Central memory CD8-positive, alpha-beta T cell (primary cell): Measurements from ENCODE around the gene KIAA1191.

Source experiments
- ATAC-seq: fragments of 150-1000 bp; cut with Tn5 transposase; replicated peaks from 2 replicates; pipeline ENCODE4 v1.10.0; 2022; ENCODE audit warnings: mild to moderate bottlenecking, moderate FRiP score, moderate number of reproducible peaks; ENCODE audit not compliant: poor library complexity, severe bottlenecking; ENCODE audit errors: extremely low read depth
- DNase-seq, 2 donors: peaks; one replicate each; pipeline ENCODE4 v3.0.0; 2021; ENCODE audit warnings: low spot score in 2 of 2
- H3K27ac Mint-ChIP-seq: one replicate; pipeline ENCODE4 v1.8.0; 2022; ENCODE audit warnings: low read depth, mild to moderate bottlenecking, moderate library complexity, mixed read lengths
- H3K27me3 Mint-ChIP-seq: one replicate; pipeline ENCODE4 v1.8.0; 2022; ENCODE audit warnings: mixed read lengths
- H3K36me3 Mint-ChIP-seq: one replicate; pipeline ENCODE4 v1.8.0; 2022; ENCODE audit warnings: mild to moderate bottlenecking, moderate library complexity, mixed read lengths; ENCODE audit not compliant: insufficient read depth
- H3K4me1 Mint-ChIP-seq: one replicate; pipeline ENCODE4 v1.8.0; 2022; ENCODE audit warnings: mixed read lengths
- H3K4me3 Mint-ChIP-seq: one replicate; pipeline ENCODE4 v1.8.0; 2022; ENCODE audit warnings: mild to moderate bottlenecking, moderate library complexity, mixed read lengths
- H3K9me3 Mint-ChIP-seq: one replicate; pipeline ENCODE4 v1.8.0; 2022; ENCODE audit warnings: mixed read lengths

Gene KIAA1191

DNA sequence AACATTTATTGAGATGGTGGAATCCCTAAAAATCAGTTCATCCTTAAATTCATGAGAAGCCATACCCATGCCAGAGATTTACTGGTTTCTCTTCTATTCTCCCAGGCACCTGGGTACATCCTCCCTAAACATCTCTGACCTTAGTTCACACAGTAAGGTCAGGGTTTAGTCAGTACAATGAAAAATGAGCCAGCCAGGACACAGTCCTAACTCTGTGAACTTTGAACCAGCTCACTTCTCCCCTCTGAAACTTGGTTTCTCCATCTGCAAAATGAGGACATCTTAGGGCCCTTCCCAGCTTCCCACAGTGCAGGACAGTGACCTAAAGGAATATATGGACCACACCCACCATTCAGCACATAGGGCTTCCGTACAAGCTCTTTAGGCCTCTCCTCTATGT, 24.9 kb upstream of the KIAA1191 start:
- Mint-ChIP-seq H3K4me1 (peaks cover 39% of the 10 kb centered on the region), H3K36me3 (peaks cover 28% of the 10 kb centered on the region), H3K4me3 (no peak overlapping the region), H3K27ac (no peak overlapping the region), H3K27me3 (no peaks in the 10 kb centered on the region), H3K9me3 (no peaks in the 10 kb centered on the region)
- DNase-seq (no peak), ATAC-seq (no peak)

DNA sequence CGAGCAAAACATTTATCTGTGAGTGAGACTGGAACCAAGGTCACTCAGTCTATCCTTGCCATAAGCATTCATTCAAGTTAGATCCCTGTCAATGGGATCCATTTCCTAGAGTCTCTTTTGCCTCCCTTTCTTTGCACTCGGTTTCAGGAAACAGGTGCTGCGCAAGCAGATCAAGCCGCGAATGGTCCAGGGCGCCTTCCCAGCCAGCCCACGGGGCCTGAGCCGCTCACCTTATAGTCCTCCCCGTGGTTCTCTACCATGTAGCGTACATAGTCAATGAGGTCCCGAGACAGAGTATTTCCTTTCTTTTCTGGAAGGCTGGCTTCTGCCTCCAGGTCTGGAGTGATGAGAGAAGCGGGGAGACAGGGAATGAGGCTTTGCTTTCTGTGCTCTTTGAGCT, 23.4 kb upstream of the KIAA1191 start:
- ATAC-seq (no peak), DNase-seq (no peak)
- H3K4me1 Mint-ChIP-seq, result peaks cover 39% of the 10 kb centered on the region
- no peaks in the 10 kb centered on the region for H3K9me3 Mint-ChIP-seq
- peaks cover 26% of the 10 kb centered on the region for H3K36me3 Mint-ChIP-seq
- no peak overlapping the region for H3K27ac Mint-ChIP-seq
- H3K27me3 Mint-ChIP-seq, result no peaks in the 10 kb centered on the region
- no peak overlapping the region for H3K4me3 Mint-ChIP-seq

DNA sequence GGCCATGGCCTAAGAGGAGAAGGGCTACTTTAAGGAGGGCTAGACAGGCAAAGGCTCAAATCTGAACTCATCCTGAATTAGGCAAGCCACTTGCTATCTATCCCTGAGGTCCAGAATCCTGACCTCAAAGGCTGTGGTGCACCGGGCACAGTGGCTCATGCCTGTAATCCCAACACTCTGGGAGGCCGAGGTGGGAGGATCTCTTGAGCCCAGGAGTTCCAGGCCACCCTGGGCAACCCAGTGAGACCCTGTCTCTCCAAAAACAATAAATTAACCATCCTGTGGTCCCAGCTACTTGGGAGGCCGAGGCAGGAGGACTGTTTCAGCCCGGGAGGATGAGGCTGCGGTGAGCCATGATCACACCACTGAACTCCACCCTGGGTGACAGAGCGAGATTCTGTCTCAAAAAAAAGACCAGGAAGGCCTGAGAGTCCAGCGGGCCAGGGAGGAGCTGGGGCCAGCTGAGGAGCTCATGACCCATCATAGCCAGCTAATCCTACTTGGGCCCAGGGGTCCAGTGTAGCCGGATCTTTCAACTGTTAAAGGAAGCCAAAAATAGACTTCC, 22.9 kb upstream of the KIAA1191 start:
- no peak for ATAC-seq
- H3K9me3 Mint-ChIP-seq, result no peaks in the 10 kb centered on the region
- H3K4me1 Mint-ChIP-seq, result peaks cover 36% of the 10 kb centered on the region
- no peak for DNase-seq
- H3K27ac Mint-ChIP-seq, result no peak overlapping the region
- H3K4me3 Mint-ChIP-seq, result no peak overlapping the region
- peaks cover 26% of the 10 kb centered on the region for H3K36me3 Mint-ChIP-seq
- no peaks in the 10 kb centered on the region for H3K27me3 Mint-ChIP-seq

DNA sequence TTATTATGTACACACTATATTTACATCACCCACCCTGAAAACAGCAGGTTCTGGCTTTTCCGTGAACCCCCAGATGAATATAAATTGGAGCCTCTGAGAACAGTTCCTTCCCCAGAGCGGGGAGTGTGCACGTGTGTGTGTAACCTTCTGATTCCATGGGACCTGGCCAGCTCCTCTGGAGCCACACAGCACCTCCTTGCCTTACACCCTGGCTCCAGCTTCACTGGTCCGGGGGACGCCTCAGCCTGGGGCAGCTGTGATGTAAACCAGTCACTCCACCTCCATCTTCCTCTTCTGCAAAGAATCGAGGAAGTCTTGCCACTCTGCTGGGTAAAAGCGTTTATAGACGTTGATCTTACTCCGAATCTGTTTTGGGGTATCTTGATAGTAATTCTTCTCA, 22.4 kb upstream of the KIAA1191 start:
- no peak for ATAC-seq
- H3K4me1 Mint-ChIP-seq, result peaks cover 34% of the 10 kb centered on the region
- peaks cover 21% of the 10 kb centered on the region for H3K36me3 Mint-ChIP-seq
- no peak overlapping the region for H3K27ac Mint-ChIP-seq
- H3K27me3 Mint-ChIP-seq, result no peaks in the 10 kb centered on the region
- no peaks in the 10 kb centered on the region for H3K9me3 Mint-ChIP-seq
- DNase-seq, result no peak
- no peak overlapping the region for H3K4me3 Mint-ChIP-seq

DNA sequence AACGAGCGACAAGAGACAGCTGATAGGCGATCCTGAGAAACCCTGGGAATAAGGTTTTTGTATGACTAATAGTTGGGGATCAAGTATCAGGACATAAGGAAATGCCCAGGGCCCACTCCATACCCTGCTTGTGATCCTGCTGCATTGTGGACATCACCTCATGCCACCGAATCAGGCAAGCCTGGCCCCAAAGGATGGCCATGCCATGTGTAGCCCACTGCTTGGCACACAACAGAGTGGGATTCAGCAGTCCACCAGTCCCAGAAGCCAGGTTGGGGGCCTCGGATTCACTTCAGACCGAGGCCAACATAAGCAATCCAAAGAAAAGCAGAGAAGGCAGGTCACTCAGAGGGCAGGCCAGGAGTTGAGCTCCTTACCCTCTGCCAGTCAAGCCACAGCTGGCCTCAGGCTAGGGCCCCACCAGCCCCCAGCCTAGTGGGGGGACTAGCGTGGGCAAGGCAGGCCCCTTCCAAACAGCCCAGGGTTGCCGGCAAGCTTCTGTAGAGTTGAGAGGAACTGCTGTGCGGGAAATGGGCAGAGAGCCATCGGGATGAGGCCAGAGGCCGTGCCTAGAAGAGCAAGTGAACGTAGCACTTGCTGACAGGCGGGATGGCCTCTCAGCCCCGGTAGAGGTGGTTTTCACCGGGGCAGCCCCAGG, 21.8 kb upstream of the KIAA1191 start:
- DNase-seq (no peak), ATAC-seq (no peak)
- no peak overlapping the region for H3K4me3 Mint-ChIP-seq
- H3K27me3 Mint-ChIP-seq, result no peaks in the 10 kb centered on the region
- peaks cover 33% of the 10 kb centered on the region for H3K4me1 Mint-ChIP-seq
- H3K27ac Mint-ChIP-seq, result no peak overlapping the region
- peaks cover 16% of the 10 kb centered on the region for H3K36me3 Mint-ChIP-seq
- H3K9me3 Mint-ChIP-seq, result no peaks in the 10 kb centered on the region

DNA sequence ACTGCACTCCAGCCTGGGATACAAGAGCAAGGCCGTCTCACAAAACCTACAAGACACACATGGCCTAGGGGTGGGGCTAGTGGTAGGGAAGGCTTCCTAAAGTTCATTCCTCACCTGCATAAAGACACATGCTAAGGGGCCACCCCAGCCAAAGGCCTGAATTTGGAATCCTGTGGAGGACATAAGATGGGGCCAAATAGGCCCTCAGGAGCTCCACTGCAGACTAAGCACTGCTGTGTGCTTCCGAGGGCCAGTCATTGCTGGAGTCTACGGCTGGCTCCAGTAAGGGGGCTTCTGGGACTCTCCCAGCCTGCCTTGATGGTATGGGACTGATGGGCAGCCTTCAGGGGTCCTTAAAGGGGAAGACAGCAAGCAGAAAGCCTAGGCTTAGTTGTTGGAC, 21.2 kb upstream of the KIAA1191 start:
- peaks cover 13% of the 10 kb centered on the region for H3K36me3 Mint-ChIP-seq
- no peak overlapping the region for H3K27ac Mint-ChIP-seq
- DNase-seq (no peak), ATAC-seq (no peak)
- H3K27me3 Mint-ChIP-seq, result no peaks in the 10 kb centered on the region
- no peak overlapping the region for H3K4me3 Mint-ChIP-seq
- no peaks in the 10 kb centered on the region for H3K9me3 Mint-ChIP-seq
- peaks cover 27% of the 10 kb centered on the region for H3K4me1 Mint-ChIP-seq

DNA sequence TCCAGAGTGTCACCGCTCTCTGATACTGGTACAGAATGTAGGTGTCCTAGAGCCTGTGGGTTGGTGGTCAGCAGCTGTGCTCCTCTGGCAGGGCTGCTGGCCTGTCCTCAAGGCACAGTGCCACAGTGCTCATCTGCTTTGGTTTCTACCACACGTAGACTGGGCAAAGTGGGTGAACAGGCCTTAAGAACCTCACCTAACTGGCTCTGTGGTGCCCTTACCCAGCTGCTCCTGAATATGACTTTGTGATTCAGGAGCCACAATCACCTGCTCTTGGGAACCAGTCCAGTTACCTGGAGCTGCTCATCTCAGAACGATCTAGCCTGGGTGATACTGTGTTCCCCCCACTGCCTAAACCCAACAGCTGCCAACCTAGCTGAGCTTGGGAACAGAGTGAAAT, 20.4 kb upstream of the KIAA1191 start:
- Mint-ChIP-seq H3K4me3 (no peak overlapping the region), H3K4me1 (peaks cover 19% of the 10 kb centered on the region), H3K27me3 (no peaks in the 10 kb centered on the region), H3K27ac (no peak overlapping the region), H3K36me3 (peaks cover 10% of the 10 kb centered on the region), H3K9me3 (no peaks in the 10 kb centered on the region)
- ATAC-seq (no peak), DNase-seq (no peak)

DNA sequence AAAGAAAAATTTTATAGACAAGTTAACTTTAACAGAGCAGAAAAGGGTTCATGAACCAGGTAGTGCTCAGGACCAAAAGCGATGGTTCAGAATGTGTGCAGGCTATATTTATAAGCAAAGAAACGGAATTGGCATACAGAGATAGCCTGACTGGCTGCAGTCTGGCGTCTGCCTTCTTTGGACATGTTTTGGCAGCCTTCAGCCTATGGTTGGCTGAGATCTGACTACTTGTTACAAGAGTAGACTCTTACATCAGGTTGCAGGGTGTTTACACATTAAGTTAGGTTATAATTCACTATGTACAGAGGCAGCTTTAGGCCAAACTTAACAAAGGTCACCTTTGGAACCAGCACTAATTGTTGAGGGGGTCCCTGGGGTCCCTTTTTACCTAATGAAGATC, 19.9 kb upstream of the KIAA1191 start:
- Mint-ChIP-seq H3K4me3 (no peak overlapping the region), H3K27ac (no peak overlapping the region), H3K9me3 (no peaks in the 10 kb centered on the region), H3K36me3 (peaks cover 8% of the 10 kb centered on the region), H3K27me3 (no peaks in the 10 kb centered on the region), H3K4me1 (peaks cover 14% of the 10 kb centered on the region)
- DNase-seq (no peak), ATAC-seq (no peak)

DNA sequence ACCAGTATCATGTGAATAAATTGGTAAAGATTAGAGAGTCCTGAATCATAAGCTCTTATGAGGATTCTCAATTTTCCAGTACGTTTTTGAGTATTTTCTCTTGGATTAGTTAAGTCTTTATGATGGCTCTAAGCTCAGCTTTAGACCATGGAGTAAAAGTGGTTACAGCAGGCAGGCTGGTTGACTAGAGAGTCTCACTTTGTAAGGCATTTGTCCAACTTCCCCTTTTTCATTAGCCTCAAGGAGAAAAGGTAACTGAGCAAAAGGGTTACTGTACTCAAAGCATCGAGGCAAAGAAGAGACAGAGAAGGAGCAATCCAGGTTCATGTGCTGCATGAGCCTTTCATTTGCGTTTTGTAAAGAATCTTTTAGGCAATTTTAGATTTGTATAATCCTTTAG, 18.3 kb upstream of the KIAA1191 start:
- Mint-ChIP-seq H3K27me3 (no peaks in the 10 kb centered on the region), H3K4me3 (no peak overlapping the region), H3K9me3 (no peaks in the 10 kb centered on the region), H3K36me3 (peaks cover 8% of the 10 kb centered on the region), H3K4me1 (no peaks in the 10 kb centered on the region), H3K27ac (no peak overlapping the region)
- no peak for ATAC-seq
- no peak for DNase-seq

DNA sequence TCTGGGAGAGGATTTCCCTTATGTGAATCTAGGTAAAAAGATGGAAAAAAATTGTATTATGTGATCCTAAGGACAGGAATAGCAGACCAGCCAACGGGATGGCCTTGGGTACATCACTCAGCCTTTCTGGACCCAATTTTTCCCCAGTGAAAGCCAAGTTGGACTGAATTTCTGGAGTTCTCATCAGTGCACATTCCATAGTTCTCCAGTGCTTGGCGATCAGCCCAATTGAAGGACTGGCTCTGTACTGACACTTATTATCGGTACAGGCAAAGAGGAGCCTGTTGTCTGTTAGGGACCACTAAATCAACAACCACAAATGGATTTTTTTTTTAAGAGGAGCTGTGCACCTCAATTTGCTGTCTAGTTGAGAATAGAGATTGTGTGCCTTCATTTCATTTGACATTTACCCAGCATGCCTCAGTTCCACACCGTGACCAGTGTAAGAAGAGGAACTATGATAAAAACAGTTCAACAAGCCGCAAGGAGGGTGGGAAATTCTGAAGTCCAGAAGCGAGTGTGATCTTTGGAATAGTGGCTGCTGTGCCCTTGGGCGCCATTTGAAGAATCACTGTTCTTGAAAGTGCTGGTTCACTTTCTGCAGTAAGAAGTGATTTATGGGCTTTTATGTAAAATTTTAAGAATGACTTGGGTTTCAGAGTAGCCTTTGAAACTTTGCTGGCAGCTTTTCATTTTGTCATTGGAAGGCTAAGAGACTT, 11.7 kb upstream of the KIAA1191 start:
- Mint-ChIP-seq H3K9me3 (no peaks in the 10 kb centered on the region), H3K27ac (no peak overlapping the region), H3K36me3 (peaks cover 6% of the 10 kb centered on the region), H3K4me3 (no peak overlapping the region), H3K4me1 (no peaks in the 10 kb centered on the region), H3K27me3 (no peaks in the 10 kb centered on the region)
- DNase-seq, result no peak
- no peak for ATAC-seq

DNA sequence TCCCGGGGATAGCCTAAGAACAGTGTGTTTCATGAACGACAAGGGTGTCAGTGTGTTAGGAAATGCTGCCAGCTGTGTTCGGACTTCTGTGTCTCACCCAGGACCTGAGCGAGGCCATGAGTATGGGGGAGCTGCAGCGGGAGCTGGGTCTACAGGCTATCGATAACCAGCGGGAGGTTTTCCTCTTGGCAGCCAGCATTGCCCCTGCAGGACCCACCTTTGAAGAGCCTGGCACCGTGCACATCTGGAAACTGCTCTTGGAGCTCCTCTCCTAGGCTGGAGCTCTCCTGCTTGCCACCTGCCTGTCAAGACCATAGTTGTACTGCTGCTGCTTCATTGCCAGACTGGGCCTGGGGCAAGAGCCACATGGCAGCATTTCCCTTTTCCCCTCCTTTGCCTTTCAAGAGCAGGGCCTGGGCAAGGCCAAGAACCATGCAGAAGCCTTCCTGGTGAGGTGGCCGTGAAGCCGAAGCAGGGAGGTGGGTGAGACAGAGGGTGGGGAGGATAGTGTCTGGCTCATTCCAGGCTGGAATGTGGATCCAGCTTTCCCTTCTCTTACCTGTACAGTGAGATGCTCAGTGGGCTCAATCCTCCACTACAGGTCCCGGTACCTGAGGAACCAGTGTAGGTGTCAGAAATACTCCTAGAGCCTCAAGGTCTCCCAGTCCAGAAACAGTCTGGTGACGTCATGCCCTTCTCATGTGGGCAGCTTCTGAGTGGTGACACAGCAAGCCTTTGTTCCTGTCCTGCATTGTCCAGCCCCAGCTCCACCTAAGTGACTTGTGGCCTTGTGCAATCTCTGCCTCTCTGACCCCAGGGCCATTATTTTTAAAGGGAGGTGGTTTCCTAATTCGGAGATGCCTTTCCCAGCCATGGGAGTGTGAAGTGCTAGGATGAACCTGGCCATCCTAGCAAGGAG, 10.3 kb upstream of the KIAA1191 start:
- ATAC-seq (no peak), DNase-seq (no peak)
- H3K4me1 Mint-ChIP-seq, result peaks cover 9% of the 10 kb centered on the region

DNA sequence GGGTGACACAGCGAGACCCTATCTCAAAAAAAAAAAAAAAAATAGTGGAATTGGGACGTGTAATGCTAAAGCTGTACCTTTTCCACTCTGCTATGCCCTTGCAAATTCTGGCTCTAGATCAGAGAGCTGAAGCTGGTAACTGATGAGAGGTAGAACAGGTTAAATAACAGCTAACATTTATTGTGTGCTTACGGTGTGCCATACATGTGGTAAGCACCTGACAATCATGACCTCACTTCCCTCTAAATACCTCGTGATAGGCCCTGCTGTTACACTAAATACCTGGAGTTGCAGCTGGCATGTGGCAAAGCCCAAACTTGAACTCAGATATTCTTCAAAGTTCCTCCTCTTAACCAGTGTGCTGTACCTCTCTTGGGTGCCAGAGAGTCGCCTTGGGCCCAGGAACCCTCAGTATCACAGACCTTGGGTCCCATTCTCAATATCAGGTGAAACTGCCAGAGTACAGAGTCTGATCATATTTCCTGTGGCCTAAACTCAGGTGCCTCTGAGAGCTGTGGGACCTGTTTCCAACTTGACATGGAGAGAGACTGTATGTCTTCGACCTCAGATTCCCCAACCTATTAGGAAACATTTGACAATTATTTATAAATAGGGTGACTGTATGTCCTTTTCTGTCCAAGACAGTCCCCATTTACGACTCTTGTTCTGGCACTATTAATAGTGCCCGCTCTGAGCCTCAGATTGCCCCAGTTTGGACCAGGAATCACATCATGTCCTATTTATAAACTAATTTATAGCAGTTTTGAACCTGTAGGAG, 8.6 kb upstream of the KIAA1191 start:
- H3K27ac Mint-ChIP-seq, result no peak overlapping the region

More for the DNA sequence above, 10.3 kb upstream of the KIAA1191 start:
- Mint-ChIP-seq H3K27me3 (no peaks in the 10 kb centered on the region), H3K36me3 (peaks cover 6% of the 10 kb centered on the region), H3K9me3 (no peaks in the 10 kb centered on the region), H3K27ac (no peak overlapping the region), H3K4me3 (no peak overlapping the region)

More for the DNA sequence above, 8.6 kb upstream of the KIAA1191 start:
- Mint-ChIP-seq H3K9me3 (no peaks in the 10 kb centered on the region), H3K4me1 (peaks cover 14% of the 10 kb centered on the region), H3K36me3 (peaks cover 9% of the 10 kb centered on the region), H3K4me3 (no peak overlapping the region), H3K27me3 (no peaks in the 10 kb centered on the region)
- ATAC-seq (no peak), DNase-seq (no peak)
